HepG2 (cell line): ENCODE data around the gene GPR162. TPM values are rescaled to one million over a fixed set of nuclear protein-coding genes. Genes with fewer than 3 reads are reported as not detected.

ENCODE experiments used
- ATAC-seq: fragments of 200-7000 bp; cut with Tn5 transposase; 3 replicates; pipeline ENCODE4 v1.9.1; 2020; ENCODE audit warnings: mild to moderate bottlenecking, moderate library complexity
- BruUV-seq: library from RNA; stranded (reverse); fragments of 400-500 nt; replicated peaks from 2 replicates; lab custom pipeline; 2021; lab: Mats Ljungman, UMichigan
- CTCF ChIA-PET: fragments of 300-600 bp; formaldehyde crosslinking; extraction: SDS; loops from one replicate; lab custom pipeline; 2021; ENCODE audit warnings: low total read pairs, inconsistent platforms, low intra/inter-chr PET ratio; lab: Yijun Ruan, JAX
- POLR2A ChIA-PET: fragments of 350-600 bp; sonication (Branson Sonifier 250); formaldehyde crosslinking; loops from one replicate; lab custom pipeline; 2020; ENCODE audit warnings: antibody characterized with exemption, inconsistent platforms; lab: Yijun Ruan, JAX
- DNase-seq: peaks from one replicate; pipeline ENCODE4 v3.0.0-alpha.2; 2015; ENCODE audit warnings: low spot score
- FAIRE-seq: peaks from 3 replicates; lab custom pipeline; 2011; peaks lifted over from hg19 to GRCh38; lab: Jason Lieb, UNC
- H2AFZ ChIP-seq: one replicate; pipeline ENCODE4 v1.6.1; 2011; ENCODE audit warnings: low read length, inconsistent platforms
- H3K27ac ChIP-seq: fragments of 300-600 bp; 3 replicates; pipeline ENCODE4 v1.8.0; 2011; ENCODE audit warnings: mixed run types, mild to moderate bottlenecking, mixed read lengths, low read length, inconsistent platforms; ENCODE audit not compliant: insufficient read depth; ENCODE audit errors: extremely low read length
- H3K27me3 ChIP-seq, 2 experiments: fragments of 200-600 bp in 1 of 2; 2 replicates in 1 of 2; 3 replicates in 1 of 2; pipeline versions ENCODE4 v1.6.0 to v1.8.0; 2011; ENCODE audit warnings: low read length in 2 of 2, mild to moderate bottlenecking in 2 of 2, moderate library complexity in 2 of 2, inconsistent platforms in 1 of 2; ENCODE audit not compliant: insufficient read depth in 2 of 2, control insufficient read depth in 1 of 2
- H3K36me3 ChIP-seq, 2 experiments: fragments of 200-600 bp in 1 of 2; replicated peaks in 1 of 2; 2 replicates in 1 of 2; 3 replicates in 1 of 2; pipeline versions ENCODE4 v1.5.1 to v1.8.0; 2011; ENCODE audit warnings: low read length in 2 of 2, inconsistent platforms in 1 of 2; ENCODE audit not compliant: insufficient read depth in 2 of 2, control insufficient read depth in 1 of 2
- H3K4me1 ChIP-seq: 2 replicates; pipeline ENCODE4 v1.5.1; 2012; ENCODE audit warnings: low read length, inconsistent platforms; ENCODE audit not compliant: insufficient read depth
- H3K4me2 ChIP-seq: 2 replicates; pipeline ENCODE4 v1.6.0; 2011; ENCODE audit warnings: low read depth, low read length, inconsistent platforms
- H3K4me3 ChIP-seq, 3 experiments: fragments of 200-600 bp in 1 of 3; sonication (generic), shearing (Covaris generic) in 1 of 3; replicated peaks in 1 of 3; 2 replicates each; pipeline ENCODE4 v1.5.1; 2011 to 2016; ENCODE audit warnings: low read length in 3 of 3, inconsistent platforms in 2 of 3, low read depth in 2 of 3, mild to moderate bottlenecking in 2 of 3, control low read depth in 1 of 3, mixed read lengths in 1 of 3; ENCODE audit not compliant: insufficient read depth in 1 of 3
- H3K79me2 ChIP-seq: one replicate; pipeline ENCODE4 v1.6.1; 2011; ENCODE audit warnings: low read length, inconsistent platforms; ENCODE audit not compliant: insufficient read depth
- H3K9ac ChIP-seq: 2 replicates; pipeline ENCODE4 v1.6.0; 2011; ENCODE audit warnings: mild to moderate bottlenecking, low read depth, low read length, inconsistent platforms; ENCODE audit not compliant: insufficient read depth
- H3K9me3 ChIP-seq: 2 replicates; pipeline ENCODE4 v1.5.1; 2012; ENCODE audit warnings: mild to moderate bottlenecking, low read length
- H4K20me1 ChIP-seq: 2 replicates; pipeline ENCODE4 v1.6.0; 2011; ENCODE audit warnings: inconsistent platforms, mild to moderate bottlenecking, low read length, moderate library complexity; ENCODE audit not compliant: insufficient read depth
- ELF3 ChIP-seq: IDR thresholded peaks from 2 replicates; pipeline ENCODE4 v1.6.1; 2016; ENCODE audit warnings: missing genetic modification reagents, missing compliant biosample characterization
- ZNF431 ChIP-seq: sonication (generic); formaldehyde crosslinking; IDR thresholded peaks from 2 replicates; pipeline ENCODE4 v1.9.0; 2022; ENCODE audit warnings: missing genetic modification reagents, low read depth, mild to moderate bottlenecking, borderline replicate concordance
- ZZZ3 ChIP-seq: sonication (generic); formaldehyde crosslinking; IDR thresholded peaks from 2 replicates; pipeline ENCODE4 v1.4.0; 2020; ENCODE audit warnings: missing genetic modification reagents, mild to moderate bottlenecking, borderline replicate concordance
- WGBS: methylation state at CpG from one replicate; pipeline ENCODE4 v1.1.6; 2017; ENCODE audit warnings: low lambda C conversion rate; 5-methylcytosine and 5-hydroxymethylcytosine counted together
- in situ Hi-C: cut with HindIII; loops from 2 replicates; pipeline ENCODE4 v1.10.0; 2017; ENCODE audit warnings: low pct_unique_long_range_greater_than_20kb; ENCODE audit not compliant: extremely low pct_ligation_motif_present
- intact Hi-C: fragments of 100-400 bp; cut with micrococcal nuclease; formaldehyde crosslinking; loops from one replicate; pipeline ENCODE4 v1.10.0; 2022; ENCODE audit not compliant: unreplicated experiment
- polyA plus RNA-seq, 8 experiments: library from polyadenylated mRNA; depleted of rRNA in 3 of 8; stranded (reverse) in 7 of 8; unstranded in 1 of 8; fragments of >200 nt; fragmentation: Illumina TruSeq in 4 of 8; extraction: Trizol in 4 of 8; gene quantifications; 2 replicates each; pipeline versions ENCODE4 v1.2.1 to v1.2.3, GENCODE V29; 2011 to 2016; ENCODE audit warnings: low read depth in 4 of 8, missing spikeins in 1 of 8, mixed read lengths in 1 of 8; ENCODE audit not compliant: insufficient read depth in 1 of 8
- total RNA-seq, 5 experiments: library from RNA; depleted of rRNA; stranded (reverse); fragments of >200 nt; fragmentation: Illumina TruSeq; extraction: Trizol; gene quantifications; 2 replicates each; pipeline ENCODE4 v1.2.3, GENCODE V29; 2016; ENCODE audit warnings: low read depth in 1 of 5
- TF ChIP-seq, protein P1 (sequence below): sonication (generic); formaldehyde crosslinking; IDR thresholded peaks from 2 replicates; pipeline ENCODE4 v1.4.0; 2020; ENCODE audit warnings: missing genetic modification reagents, borderline replicate concordance
- TF ChIP-seq, protein P2 (sequence below): sonication (generic); formaldehyde crosslinking; conservative IDR thresholded peaks from 2 replicates; pipeline ENCODE4 v1.4.0; 2020; ENCODE audit warnings: missing genetic modification reagents
- TF ChIP-seq, protein P3 (sequence below), 2 experiments: sonication (generic) in 1 of 2; formaldehyde crosslinking in 1 of 2; IDR thresholded peaks; 2 replicates each; pipeline versions ENCODE4 v1.4.0 to v1.6.1; 2016 to 2020; ENCODE audit warnings: borderline replicate concordance in 1 of 2, low read depth in 1 of 2, mild to moderate bottlenecking in 1 of 2, missing genetic modification reagents in 1 of 2
- TF ChIP-seq, protein P4 (sequence below): sonication (generic); formaldehyde crosslinking; conservative IDR thresholded peaks from 2 replicates; pipeline ENCODE4 v1.4.0; 2020; ENCODE audit warnings: mild to moderate bottlenecking, missing genetic modification reagents, moderate library complexity

GPR162 gene
- total and polyA plus RNA-seq, 2 of the 13 experiments (the other 11 are each of a cell fraction or from before 2014, with no cell fraction given) = 0.08 TPM; not detected in 1

DNA sequence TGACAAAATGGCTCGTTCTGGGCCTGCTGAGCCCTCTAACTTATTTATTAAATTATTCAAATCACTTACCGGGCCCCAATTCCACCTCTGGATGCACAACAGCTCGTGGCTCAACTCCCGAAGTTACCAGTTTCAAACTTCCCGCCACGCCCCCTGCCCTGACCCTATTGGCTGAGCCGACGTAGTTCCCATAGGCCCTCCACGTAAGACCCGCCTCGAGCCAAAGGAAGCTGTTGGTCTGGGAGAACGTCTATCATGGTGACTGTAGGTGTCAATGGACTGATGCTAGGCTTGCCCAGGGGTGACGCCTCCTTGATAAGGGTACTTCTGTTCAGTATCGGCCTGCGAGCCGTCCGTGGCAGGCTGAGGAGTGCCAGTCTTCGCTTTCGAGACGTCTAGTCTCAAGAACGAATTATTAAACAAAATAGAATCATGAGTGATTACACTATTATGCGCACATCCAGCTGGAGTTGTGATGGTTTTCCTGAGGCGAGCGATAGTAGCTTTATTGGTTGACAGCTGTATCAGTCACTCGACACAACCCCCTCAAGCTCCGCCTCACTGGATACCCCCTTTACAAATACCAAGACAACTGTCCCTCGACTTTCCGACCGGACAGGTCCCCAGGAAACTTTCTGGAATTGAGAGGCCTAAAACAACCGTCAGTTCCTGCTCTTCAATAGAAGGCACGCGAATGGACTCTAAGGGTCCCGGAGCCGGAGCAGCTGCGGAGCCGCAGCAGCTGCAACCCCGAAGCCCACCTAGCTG lies 29.7 kb downstream of the GPR162 start, which contains the start of gene CDCA3 (continued):
- TF ChIP-seq ZNF431 = no peak; the same call in 1 of the 2 replicates

DNA sequence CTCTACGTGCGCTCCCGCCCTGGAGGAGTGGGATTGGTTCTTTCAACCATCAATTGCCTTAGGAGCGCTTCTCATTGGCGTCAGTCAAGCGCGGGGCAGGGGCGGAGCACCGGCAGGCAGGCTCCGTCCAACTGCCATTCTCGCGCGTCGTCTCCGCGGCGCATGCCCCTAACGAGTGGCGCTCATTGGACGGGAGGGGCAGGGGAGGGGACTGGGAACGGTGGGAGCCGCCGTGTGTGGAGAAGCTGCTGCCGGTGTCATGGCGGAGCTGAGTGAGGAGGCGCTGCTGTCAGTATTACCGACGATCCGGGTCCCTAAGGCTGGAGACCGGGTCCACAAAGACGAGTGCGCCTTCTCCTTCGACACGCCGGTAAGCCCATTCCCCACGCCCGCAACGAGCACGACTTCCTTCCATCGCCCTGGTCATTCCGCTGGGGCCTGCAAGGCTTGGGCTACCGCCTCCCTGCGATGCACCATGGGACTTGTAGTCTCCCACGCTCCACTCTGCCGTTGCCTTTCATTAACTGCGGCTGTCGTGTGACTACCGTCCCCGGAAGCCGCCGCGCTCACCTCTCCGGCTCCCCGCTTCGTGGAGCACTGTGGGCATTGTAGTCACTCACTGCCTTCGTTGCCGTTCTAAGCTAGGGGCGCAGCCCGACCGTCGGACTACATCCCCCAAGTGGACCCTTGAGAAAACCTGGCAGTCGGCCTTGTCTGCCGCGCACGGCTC lies 30.5 kb downstream of the GPR162 start, which contains the start of gene USP5:
Gene USP5 (plus strand): TSS at position 230 of the 730 bp plus-strand sequence. CDS start 30 bp downstream, at position 260.
- no peaks in the 10 kb centered on the region for H3K27me3 ChIP-seq
- H3K36me3 ChIP-seq = peaks cover 8 to 48% of the 10 kb centered on the region in 2 experiments
- no peaks in the 10 kb centered on the region for H3K9me3 ChIP-seq
- BruUV-seq = TSS peak; percentile 73
- peak within 1 kb of the TSS; percentile 92 for H3K4me2 ChIP-seq
- peak within 1 kb of the TSS; percentile 82 for H3K27ac ChIP-seq
- intact Hi-C loops = loop anchor here (1.0 to 2.0 kb wide), 2 partner anchors 17 to 21 kb away; partner anchors contain the start of gene SPSB2
- in situ Hi-C loops = no loop called here
- H3K9ac ChIP-seq = peak within 1 kb of the TSS; percentile 86
- peak within 1 kb of the TSS; percentile 25 for H2AFZ ChIP-seq
- ATAC-seq (peak; percentile 86), FAIRE-seq (no peak), DNase-seq (peak; percentile 98)
- H3K4me3 ChIP-seq = peak within 1 kb of the TSS; percentile 79 to 95 (median 85)
- peaks cover 37% of the 10 kb centered on the region for H3K79me2 ChIP-seq
- WGBS = 2% methylated on average over 12 of the region's 65 CpGs
- CTCF ChIA-PET = interaction anchor here (0.9 kb wide), 1 partner anchor 17 kb away, joined by 3 read pairs; no protein-coding TSS in a partner anchor
- peaks cover 33% of the 10 kb centered on the region for H3K4me1 ChIP-seq
- POLR2A ChIA-PET = interaction anchor here (0.8 to 5.2 kb wide), 28 partner anchors 9 to 318 kb away, joined by 3 to 132 read pairs (median 10); partner anchors contain the start of genes C12orf57, COPS7A, GAPDH and GNB3
- H4K20me1 ChIP-seq = no peaks in the 10 kb centered on the region; the same call in 1 of the 2 replicates
- TF ChIP-seq, protein P1, sequence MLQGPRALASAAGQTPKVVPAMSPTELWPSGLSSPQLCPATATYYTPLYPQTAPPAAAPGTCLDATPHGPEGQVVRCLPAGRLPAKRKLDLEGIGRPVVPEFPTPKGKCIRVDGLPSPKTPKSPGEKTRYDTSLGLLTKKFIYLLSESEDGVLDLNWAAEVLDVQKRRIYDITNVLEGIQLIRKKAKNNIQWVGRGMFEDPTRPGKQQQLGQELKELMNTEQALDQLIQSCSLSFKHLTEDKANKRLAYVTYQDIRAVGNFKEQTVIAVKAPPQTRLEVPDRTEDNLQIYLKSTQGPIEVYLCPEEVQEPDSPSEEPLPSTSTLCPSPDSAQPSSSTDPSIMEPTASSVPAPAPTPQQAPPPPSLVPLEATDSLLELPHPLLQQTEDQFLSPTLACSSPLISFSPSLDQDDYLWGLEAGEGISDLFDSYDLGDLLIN (CRISPR knock-in tag) = peak; percentile 70; the same call in 1 of the 2 replicates
- TF ChIP-seq, protein P2, sequence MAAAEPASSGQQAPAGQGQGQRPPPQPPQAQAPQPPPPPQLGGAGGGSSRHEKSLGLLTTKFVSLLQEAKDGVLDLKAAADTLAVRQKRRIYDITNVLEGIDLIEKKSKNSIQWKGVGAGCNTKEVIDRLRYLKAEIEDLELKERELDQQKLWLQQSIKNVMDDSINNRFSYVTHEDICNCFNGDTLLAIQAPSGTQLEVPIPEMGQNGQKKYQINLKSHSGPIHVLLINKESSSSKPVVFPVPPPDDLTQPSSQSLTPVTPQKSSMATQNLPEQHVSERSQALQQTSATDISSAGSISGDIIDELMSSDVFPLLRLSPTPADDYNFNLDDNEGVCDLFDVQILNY (CRISPR knock-in tag) = peak; percentile 9; the same call in 1 of the 2 replicates
- peak; percentile 72 for TF ChIP-seq ELF3
- TF ChIP-seq ZZZ3 (CRISPR knock-in tag) = peak; percentile 55; the same call in 1 of the 2 replicates
- TF ChIP-seq, protein P3, sequence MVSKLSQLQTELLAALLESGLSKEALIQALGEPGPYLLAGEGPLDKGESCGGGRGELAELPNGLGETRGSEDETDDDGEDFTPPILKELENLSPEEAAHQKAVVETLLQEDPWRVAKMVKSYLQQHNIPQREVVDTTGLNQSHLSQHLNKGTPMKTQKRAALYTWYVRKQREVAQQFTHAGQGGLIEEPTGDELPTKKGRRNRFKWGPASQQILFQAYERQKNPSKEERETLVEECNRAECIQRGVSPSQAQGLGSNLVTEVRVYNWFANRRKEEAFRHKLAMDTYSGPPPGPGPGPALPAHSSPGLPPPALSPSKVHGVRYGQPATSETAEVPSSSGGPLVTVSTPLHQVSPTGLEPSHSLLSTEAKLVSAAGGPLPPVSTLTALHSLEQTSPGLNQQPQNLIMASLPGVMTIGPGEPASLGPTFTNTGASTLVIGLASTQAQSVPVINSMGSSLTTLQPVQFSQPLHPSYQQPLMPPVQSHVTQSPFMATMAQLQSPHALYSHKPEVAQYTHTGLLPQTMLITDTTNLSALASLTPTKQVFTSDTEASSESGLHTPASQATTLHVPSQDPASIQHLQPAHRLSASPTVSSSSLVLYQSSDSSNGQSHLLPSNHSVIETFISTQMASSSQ (IDR thresholded peaks at IDR 0.05; ENCODE audit: low read depth) = peak; percentile 47
- TF ChIP-seq, protein P3 (CRISPR knock-in tag; IDR thresholded peaks at IDR 0.05; ENCODE audit: borderline replicate concordance) = peak; percentile 31; the same call in 1 of the 2 replicates
- TF ChIP-seq, protein P4, sequence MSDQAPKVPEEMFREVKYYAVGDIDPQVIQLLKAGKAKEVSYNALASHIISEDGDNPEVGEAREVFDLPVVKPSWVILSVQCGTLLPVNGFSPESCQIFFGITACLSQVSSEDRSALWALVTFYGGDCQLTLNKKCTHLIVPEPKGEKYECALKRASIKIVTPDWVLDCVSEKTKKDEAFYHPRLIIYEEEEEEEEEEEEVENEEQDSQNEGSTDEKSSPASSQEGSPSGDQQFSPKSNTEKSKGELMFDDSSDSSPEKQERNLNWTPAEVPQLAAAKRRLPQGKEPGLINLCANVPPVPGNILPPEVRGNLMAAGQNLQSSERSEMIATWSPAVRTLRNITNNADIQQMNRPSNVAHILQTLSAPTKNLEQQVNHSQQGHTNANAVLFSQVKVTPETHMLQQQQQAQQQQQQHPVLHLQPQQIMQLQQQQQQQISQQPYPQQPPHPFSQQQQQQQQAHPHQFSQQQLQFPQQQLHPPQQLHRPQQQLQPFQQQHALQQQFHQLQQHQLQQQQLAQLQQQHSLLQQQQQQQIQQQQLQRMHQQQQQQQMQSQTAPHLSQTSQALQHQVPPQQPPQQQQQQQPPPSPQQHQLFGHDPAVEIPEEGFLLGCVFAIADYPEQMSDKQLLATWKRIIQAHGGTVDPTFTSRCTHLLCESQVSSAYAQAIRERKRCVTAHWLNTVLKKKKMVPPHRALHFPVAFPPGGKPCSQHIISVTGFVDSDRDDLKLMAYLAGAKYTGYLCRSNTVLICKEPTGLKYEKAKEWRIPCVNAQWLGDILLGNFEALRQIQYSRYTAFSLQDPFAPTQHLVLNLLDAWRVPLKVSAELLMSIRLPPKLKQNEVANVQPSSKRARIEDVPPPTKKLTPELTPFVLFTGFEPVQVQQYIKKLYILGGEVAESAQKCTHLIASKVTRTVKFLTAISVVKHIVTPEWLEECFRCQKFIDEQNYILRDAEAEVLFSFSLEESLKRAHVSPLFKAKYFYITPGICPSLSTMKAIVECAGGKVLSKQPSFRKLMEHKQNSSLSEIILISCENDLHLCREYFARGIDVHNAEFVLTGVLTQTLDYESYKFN = peak; percentile 13; the same call in 1 of the 2 replicates
